ENCODE measurements around the gene AZIN2. TPM values are rescaled to one million over a fixed set of nuclear protein-coding genes. Genes with fewer than 3 reads are reported as not detected.

Gene AZIN2
- total and polyA plus RNA-seq, 12 donors: 2.3 to 18.9 (median 10.7) TPM

Other genes with a start within 250 kb of the AZIN2 start
- 10 to 100 TPM; 12.6 to 72.0 (median 43.2) TPM for gene FNDC5, start 210.2 kb upstream of the AZIN2 start, total RNA-seq
- 10 to 100 TPM; 15.8 to 67.3 (median 34.8) TPM for gene FNDC5, start 210.2 kb upstream of the AZIN2 start, polyA plus RNA-seq
- gene HPCA, start 194.7 kb upstream of the AZIN2 start, total RNA-seq: under 1 TPM in 3 of 9 donors, not detected in 6; 0.17 to 0.70 (median 0.28) TPM
- 1 to 10 TPM in 1 of 3 donors, under 1 TPM in 2; 0.54 to 3.1 (median 0.70) TPM for gene HPCA, start 194.7 kb upstream of the AZIN2 start, polyA plus RNA-seq
- 100 to 1,000 TPM in 1 of 9 donors, 10 to 100 TPM in 7, 1 to 10 TPM in 1; 1.3 to 123 (median 21.4) TPM for gene TMEM54, start 179.8 kb upstream of the AZIN2 start, total RNA-seq
- gene TMEM54, start 179.8 kb upstream of the AZIN2 start, polyA plus RNA-seq: 10 to 100 TPM in 2 of 3 donors, 1 to 10 TPM in 1; 4.1 to 23.2 (median 19.2) TPM
- 10 to 100 TPM in 8 of 9 donors, 1 to 10 TPM in 1; 5.7 to 36.5 (median 24.3) TPM for gene RNF19B, start 116.3 kb upstream of the AZIN2 start, total RNA-seq
- 10 to 100 TPM in 1 of 3 donors, 1 to 10 TPM in 2; 4.7 to 10.5 (median 6.7) TPM for gene RNF19B, start 116.3 kb upstream of the AZIN2 start, polyA plus RNA-seq
- 100 to 1,000 TPM; 105 to 193 (median 145) TPM for gene AK2, start 44.3 kb upstream of the AZIN2 start, total RNA-seq
- 100 to 1,000 TPM in 1 of 3 donors, 10 to 100 TPM in 2; 55.3 to 245 (median 75.7) TPM for gene AK2, start 44.3 kb upstream of the AZIN2 start, polyA plus RNA-seq
- 10 to 100 TPM in 5 of 9 donors, 1 to 10 TPM in 4; 3.7 to 19.5 (median 10.3) TPM for gene TRIM62, start 100.9 kb downstream of the AZIN2 start, total RNA-seq
- 10 to 100 TPM in 1 of 3 donors, 1 to 10 TPM in 2; 6.7 to 13.2 (median 8.7) TPM for gene TRIM62, start 100.9 kb downstream of the AZIN2 start, polyA plus RNA-seq
- gene ZNF362, start 175.3 kb downstream of the AZIN2 start, total RNA-seq: 10 to 100 TPM; 13.4 to 36.7 (median 23.7) TPM
- gene ZNF362, start 175.3 kb downstream of the AZIN2 start, polyA plus RNA-seq: 10 to 100 TPM in 2 of 3 donors, 1 to 10 TPM in 1; 7.8 to 37.3 (median 23.9) TPM
- gene A3GALT2, start 239.9 kb downstream of the AZIN2 start, total RNA-seq: under 1 TPM in 1 of 9 donors, not detected in 8; 0.49 TPM
- under 1 TPM in 1 of 3 donors, not detected in 2; 0.17 TPM for gene A3GALT2, start 239.9 kb downstream of the AZIN2 start, polyA plus RNA-seq

All from adrenal gland (tissue), 12 donors.